Activated CD4-positive, CD25-positive, alpha-beta regulatory T cell treated with anti-CD3 and anti-CD28 coated beads, Interleukin-2, amount 50 U/mL, for 16 hours (primary cell): ENCODE measurements around the gene COL20A1.

Experiments
- DNase-seq: peaks from one replicate; pipeline ENCODE4 v3.0.0-alpha.2; 2020; ENCODE audit warnings: low read depth, low spot score

The COL20A1 gene

DNA sequence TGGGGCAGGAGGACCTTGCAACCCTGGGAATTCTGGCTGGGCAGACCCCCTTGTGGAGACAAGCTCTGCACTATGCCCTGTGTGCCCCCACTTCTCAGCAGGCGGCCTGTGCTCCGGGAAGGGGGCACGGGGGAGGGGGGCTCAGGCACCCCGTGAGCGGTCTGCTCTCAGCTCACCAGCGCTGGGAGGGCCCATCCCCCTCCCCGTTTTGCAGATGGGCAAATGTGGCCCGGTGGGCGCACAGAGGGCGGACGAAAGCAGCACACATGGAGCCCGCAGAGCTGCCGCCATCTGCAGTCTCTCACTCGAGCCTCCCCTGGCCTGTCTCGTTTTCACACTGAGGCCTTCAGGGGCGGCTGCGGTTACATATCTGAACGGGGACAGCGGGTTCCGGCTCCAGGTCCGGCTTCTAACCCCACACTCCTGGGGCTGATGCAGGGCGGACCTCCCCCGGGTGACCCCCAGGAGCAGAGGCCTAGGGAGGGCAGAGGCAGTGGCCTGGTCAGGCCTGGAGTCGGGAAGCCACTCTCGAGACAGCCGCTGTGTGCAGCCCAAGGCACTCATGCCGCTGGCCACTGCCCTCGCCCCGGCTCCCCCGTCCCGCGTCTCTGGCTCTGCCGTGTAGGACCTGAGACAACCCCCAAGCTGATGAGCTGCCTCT lies 54.2 kb downstream of the COL20A1 start:
- DNase-seq, result no peak

DNA sequence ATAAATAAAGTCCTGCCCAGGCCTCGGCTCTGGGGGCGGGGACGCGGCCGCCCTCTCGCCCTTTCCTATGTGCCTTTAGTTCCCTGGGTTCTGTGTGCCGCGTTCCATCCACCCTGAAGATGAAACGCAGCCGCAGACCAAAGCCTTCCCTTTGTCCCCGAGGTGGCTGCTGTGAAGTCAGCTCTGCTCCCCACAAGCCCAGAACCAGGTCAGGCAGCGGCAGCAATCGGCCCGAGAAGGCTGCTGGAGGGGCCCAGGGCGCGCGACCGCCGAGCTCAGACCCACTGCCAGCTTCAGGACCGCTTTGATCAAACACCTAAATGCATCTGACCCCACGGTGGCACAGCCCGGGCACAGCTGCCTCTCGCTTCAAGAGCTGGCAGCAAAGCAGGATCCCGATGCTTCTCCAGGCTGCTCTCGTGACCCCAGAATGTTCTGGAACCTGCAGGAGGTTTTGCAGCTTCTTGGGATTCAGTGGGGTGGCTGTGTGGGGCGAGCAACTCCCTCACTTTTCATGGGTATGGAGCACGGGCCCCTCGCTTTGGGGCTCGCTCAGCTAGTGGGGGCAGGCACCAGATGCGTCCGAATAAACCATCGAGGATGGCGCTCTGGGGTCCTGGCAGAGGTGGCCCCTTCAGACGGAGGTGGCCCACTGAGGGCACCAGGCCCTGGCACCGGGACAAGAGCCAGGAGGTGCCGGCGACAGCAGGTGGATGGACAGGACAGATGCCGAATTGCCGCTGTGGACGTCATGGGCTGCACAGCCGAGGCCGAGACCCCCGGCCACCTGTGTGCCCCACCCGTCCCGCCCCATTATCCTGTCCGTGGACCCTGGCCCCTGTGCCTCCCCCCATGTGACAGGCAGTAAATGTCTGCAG lies 55.2 kb downstream of the COL20A1 start:
- no peak for DNase-seq

DNA sequence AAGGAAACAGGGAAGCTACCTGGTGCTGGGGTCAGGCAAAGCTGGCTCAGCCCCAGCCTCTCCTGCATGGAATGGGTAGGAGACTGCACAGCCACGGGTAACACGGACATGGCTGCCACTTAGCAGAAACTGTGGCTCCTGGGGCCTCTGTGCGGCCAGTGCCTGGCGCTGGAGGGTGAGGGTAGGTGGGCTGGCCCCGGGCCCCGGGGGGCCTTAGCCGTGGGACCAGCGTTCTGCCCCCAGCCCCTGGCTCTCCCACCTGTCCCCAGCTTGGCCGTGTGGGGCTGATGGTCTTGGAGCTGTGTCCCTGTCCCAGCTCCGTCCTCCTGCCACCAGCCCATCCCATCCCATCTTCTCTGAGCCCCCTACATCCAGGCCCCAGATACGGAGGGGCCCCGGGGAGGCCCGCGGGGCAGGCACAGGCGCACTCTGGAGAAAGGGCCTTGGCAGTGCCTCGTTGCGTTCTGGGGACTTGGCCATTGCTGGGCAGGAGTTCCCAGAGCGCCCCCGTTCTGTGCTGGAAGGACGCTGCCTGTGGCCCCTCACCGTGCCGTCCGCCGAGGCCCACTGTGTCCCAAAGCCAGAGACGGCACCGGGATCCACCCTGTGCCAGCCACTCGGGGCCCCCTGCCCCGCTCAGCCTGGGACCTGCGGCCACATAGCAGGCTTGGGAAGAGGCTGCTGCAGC lies 56.0 kb downstream of the COL20A1 start:
- DNase-seq, result no peak

GRCh38 chr20:63349516-63349895 lies 56.5 kb downstream of the COL20A1 start:
- no peak for DNase-seq

DNA sequence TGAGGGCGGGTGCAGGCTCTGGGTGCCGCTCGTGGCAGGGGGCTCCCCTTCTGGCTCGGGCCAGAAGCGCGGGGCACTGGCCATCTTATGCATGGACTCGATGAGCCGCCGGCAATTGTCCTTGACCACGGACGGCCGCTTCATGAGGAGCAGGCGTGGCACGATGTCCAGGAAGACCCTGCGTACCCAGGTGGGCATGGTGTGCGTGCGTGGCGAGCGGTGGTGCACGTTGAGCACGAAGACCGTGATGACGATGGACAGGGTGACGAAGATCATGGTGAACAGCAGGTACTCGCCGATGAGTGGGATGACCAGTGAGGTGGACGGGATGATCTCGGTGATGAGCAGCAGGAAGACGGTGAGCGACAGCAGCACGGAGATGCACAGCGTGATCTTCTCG lies 57.2 kb downstream of the COL20A1 start:
- no peak for DNase-seq

GRCh38 chr20:63350597-63351325 lies 57.8 kb downstream of the COL20A1 start:
- no peak for DNase-seq

DNA sequence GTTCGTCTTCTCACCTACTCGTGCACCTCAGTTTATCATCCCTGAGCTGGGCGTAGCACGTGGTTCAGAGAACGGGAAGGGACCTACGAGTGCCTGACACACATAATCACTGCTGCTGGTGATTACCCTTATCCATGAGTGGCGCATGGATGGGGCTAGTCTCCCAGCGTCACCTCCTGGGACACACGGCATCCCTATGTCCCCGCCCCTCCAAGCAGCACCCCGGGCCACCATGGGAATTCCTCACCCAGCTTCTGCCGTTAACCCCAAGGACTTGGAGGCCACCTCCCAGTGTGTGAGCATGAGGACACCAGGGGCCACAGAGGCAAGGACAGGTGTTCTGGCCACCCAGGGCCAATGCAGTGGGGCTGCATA lies 58.3 kb downstream of the COL20A1 start:
- no peak for DNase-seq

DNA sequence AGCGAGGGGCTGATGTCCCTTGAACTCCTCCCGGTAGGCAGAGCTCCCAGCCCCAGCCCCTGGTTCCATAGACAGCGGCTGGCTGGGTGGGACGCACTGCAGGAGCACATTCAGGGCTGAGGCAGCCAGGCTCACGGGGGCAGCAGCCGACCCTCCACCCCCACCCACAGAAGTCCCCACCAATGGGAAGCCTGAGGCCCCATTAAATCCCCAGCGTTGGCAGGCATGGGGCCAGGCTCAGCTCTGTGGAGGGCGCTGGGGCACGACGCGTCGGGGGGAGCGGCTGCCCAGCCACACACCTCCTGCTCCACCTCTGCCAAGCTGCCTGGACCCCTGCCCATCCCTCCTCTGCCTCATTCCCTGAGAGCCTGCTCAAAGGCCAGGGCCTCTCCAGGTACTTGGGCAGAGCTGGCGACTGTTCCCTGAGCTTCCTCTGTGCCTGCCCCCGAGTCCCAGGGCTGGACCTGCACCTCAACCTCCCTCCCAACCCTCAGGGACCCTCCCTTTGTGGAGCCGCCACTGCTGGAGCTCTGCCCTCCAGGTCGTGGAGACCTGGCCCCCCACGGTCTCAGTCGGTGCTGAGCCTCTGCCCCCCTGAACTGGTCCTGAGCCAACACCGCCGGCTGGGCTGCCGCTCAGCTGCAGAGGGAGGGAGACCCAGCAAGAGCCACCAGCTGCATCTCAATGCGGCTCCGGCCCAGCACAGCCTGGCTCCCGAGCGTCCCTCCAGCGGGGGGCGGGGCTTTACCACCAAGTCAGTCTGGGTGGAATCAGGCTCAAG lies 59.0 kb downstream of the COL20A1 start:
- DNase-seq, result no peak

DNA sequence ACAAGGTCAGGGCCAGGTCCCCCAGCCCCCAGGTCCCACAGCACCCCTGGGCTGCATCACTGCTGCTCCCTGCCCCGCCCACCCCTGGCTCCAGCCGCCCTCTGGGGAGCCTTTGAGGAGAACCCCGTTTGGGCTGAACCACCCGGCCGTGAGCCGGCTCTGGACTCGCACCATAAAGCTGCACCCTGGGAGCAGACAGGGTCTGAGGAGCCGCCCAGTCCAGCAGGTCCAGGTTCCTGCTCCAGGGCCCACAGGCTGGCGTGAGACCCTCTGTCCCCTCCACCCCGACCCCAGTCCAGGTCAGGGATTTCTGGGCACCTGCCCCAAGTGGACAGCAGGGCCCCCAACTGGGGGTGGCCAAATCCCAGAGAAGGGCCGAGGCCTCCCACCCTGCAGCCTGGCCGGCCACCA lies 59.8 kb downstream of the COL20A1 start:
- DNase-seq, result no peak

DNA sequence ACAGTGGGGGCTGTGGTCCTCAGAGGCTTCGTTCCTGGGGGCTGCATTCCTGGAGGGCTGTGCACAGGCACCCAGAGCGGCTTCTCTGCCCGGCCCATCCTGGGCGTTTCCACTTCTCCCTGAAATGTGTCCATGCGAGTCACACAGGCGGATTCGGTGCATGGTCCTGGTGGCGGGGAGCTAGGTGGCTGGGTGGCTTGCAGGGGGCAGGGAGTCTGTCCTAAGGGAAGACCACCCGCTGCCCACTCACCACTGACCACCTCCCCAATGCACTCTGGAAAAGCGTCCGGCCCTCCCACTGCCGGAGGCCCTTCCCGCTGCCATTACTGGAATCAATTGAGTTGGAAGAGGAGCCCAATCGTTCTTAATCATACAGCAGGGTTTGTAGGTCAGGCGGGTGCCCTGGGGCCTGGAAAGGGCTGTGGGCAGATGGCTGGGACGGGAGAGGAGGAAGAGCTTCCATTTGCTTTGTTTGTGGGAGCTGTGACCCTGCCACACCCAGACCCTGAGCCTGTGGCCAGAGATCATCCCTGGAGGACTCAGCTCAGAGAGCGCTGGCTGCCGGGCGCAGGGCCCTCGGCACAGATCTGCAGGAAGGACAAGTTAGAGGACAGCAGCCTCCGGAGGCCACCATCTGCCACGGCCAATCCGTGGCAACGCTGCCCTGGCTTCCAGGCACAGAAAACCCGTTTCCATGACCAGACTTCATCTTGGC lies 61.8 kb downstream of the COL20A1 start:
- no peak for DNase-seq

DNA sequence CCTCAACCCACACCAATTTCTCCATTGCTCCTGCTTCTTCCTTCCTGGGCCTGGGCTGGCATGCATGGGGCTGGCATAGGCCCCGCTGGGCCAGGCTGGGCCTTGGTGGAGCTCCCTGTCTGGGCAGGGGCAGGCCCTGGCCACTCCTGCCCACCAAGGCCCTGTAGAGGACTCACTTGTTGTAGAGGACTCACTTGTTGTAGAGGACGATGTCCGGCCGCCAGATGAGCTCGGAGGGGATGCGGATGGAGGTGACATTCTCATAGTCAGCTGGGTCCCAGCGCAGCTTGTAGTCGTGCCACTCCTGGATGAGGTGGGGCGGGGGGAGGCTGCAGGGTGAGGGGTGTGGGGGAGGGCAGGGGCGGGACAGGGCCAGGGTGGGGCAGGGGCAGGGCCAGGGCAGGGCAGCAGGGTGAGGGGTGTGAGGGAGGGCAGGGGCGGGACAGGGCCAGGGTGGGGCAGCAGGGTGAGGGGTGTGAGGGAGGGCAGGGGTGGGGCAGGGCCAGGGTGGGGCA lies 62.9 kb downstream of the COL20A1 start:
- no peak for DNase-seq

DNA sequence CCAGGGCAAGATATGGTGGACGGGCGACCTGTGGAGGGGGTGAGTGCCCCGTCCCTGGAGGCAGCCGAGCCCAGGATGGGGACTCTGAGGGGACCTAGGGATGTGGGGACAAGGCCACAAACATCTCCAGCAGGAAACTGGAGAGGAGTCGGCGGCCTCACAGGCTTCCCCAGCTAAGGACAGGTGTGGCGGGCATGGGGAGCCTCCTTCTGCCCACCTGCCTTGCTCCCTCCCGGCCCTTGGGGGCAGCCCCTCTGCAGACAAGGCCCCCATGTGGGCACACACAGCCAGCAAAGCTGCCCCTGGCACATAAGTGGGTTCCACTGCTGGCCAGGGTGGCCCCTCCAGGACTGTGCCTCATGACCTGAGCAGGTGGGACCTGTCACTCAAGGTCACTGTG lies 63.5 kb downstream of the COL20A1 start:
- DNase-seq, result no peak

- DNase-seq, result no peak
Measured at GRCh38 chr20:63356931-63357879, 64.2 kb downstream of the COL20A1 start.

DNA sequence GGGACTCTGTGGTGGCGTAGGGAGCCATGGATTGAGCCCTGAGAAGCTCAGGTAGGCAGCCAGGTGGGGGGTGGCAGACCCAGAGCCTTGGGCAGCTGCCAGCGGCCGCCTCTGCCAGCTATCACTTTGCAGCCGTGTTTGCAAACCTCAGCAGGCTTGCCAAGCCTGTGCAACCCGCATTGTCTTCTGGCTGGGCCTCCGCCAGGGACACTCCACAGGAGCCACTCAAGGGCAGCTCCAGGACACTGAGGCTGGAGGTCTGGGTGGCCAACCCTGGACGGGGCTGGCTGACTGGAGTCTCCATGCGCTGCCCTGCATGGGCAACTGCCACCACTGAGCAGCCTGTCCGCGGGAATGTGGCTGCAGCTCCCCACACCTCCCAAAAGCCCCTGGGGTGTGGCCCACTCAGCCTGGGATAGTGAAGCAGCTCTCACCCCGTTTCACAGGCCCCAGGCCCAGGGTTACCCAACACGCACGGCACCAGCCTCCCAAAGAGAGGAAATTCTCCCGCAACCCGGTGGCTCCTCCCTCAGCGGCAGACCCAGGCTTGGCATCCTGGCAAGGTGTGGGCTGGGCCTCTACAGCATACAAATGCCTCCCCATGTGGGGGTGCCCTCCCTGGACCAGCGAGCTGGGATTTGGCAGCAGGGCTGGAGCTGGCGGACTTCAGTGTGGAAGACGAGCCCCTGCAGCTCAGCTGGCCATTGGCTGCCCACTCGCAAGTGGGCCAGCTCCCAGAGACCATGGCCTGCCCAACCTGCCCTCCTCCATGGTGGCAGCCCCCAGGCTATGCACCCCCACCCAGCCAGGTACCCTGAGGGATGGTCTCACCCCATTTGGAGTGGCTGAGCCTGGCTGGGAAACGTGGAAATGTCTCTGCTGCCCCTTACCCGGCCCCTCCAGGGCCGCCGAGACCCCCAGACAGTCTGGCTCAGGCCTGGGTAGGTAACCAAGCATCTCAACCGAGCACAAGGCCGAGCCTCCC lies 65.2 kb downstream of the COL20A1 start:
- DNase-seq, result no peak

DNA sequence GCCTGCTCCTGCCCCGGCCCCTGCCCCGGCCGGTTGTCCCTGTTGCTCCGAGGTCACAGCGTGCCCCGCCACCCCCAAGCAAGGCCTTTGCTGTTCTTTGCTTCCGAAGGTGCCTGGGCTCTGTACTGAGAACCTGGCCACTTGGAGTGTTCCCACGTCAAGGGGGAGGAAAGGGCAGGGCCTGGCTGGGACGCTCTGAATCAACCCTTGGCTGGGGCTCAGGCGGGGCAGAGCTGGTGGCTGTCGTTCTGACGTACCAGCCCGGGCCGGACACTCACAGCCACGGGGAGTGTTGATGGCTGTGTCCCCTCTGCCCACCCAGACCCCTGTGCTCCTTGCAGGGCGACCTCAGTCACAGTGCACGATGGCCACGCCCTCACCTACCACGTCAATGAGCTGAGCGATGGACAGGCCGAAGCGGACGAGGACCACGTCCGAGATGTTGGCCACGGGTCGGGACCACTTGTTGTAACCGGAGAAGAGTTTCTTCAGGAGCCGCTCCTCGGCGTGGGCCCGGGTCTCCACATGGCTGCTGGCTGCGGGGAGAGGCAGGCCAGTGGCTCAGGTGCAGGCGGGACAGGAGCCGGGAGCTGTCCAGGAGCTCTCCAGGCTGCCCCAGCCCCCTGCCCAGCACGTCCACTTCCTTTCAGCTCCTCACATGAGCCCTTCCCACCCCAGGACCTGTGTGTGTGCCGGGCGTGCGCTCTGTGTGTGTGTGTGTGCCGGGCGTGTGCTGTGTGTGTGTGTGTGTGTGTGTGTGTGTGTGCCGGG lies 66.4 kb downstream of the COL20A1 start:
- DNase-seq, result no peak

- no peak for DNase-seq
Measured at GRCh38 chr20:63359937-63360849, 67.2 kb downstream of the COL20A1 start.
